CD4-positive, alpha-beta T cell treated with Interleukin-15 for 4 hours (primary cell): Measurements from ENCODE around the gene MPP3.
"Not testable (repeated sequence)": the region's sequence is repeated elsewhere in the genome, so short reads cannot be mapped to it uniquely, and the experiment has no call there.

Experiments
- DNase-seq: peaks from one replicate; pipeline ENCODE4 v3.0.0-alpha.2; 2020; ENCODE audit warnings: low spot score

MPP3 gene

DNA sequence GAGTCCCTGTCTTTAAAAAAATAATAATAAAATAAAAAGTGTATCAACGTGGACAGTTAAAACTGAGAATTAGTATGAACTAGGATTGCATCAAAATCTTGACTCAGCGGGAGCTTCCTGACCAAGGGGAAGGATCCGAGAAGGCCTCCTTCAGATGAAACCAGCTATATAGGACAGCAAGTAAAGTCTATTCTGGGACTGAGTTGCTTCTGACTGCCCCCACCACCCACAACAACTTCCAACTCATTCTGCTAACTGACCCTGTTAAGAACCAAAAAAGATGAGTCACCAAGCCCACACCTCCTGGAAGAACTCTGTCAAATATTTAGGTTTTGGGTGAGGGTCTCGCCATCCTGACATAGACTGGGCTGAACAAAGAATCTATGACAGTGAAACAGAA is 24.9 kb downstream of the MPP3 start:
- DNase-seq: no peak

DNA sequence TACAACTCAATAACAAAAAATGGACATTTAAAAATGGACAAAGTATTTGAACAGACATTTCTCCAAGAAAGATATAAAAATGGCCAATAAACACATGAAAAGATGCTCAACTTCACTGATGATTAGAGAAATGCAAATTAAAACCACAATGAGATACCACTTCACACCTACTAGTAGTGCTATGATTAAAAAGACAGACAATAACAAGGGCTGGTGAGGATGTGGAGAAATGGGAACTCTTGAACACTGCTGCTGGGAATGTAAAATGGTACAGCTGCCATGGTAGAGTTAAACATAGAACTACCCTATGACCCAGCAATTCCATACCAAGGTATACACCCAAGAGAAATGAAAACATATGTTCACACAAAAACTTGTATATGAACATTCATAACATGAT is 27.8 kb downstream of the MPP3 start:
- no peak for DNase-seq

DNA sequence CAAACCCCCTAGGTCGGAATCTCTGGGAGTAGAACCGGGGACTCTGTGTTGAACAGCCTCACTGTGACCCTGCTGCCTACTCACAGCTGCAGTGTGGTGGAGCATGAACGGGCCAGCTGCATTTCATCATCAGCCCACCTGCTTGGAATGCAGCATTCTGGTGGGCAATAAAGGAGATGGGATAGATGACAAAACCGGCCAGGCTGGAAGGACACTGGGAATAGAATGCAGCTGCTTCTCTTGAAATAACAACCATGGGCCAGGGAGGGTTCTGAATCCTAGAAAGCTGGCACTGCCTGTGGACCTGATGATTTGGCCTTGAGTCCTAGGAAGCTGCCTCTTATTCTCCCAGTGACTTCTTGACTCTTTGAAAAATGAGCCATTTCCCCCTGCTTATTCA is 29.2 kb downstream of the MPP3 start:
- DNase-seq: no peak

- DNase-seq: no peak
Observed at GRCh38 chr17:43801844-43802243, 31.1 kb downstream of the MPP3 start.

- DNase-seq: no peak
Observed at GRCh38 chr17:43800736-43801135, 32.2 kb downstream of the MPP3 start.

- no peak for DNase-seq
Observed at GRCh38 chr17:43799047-43799446, 33.9 kb downstream of the MPP3 start.

DNA sequence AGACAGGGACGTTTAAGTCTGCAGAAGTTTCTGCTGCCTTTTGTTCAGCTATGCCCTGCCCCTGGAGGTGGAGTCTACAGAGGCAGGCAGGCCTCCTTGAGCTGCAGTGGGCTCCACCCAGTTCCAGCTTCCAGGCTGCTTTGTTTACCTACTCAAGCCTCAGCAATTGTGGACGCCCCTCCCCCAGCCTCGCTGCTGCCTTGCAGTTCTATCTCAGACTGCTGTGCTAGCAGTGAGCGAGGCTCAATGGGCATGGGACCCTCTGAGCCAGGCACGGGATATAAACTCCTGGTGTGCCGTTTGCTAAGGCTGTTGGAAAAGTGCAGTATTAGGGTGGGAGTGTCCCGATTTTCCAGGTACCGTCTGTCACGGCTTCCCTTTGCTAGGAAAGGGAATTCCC is 34.9 kb downstream of the MPP3 start:
- DNase-seq: not testable (repeated sequence)

GRCh38 chr17:43792668-43793067 is 40.3 kb downstream of the MPP3 start:
- not testable (repeated sequence) for DNase-seq

- no peak for DNase-seq
Observed at GRCh38 chr17:43791589-43791988, 41.4 kb downstream of the MPP3 start.

DNA sequence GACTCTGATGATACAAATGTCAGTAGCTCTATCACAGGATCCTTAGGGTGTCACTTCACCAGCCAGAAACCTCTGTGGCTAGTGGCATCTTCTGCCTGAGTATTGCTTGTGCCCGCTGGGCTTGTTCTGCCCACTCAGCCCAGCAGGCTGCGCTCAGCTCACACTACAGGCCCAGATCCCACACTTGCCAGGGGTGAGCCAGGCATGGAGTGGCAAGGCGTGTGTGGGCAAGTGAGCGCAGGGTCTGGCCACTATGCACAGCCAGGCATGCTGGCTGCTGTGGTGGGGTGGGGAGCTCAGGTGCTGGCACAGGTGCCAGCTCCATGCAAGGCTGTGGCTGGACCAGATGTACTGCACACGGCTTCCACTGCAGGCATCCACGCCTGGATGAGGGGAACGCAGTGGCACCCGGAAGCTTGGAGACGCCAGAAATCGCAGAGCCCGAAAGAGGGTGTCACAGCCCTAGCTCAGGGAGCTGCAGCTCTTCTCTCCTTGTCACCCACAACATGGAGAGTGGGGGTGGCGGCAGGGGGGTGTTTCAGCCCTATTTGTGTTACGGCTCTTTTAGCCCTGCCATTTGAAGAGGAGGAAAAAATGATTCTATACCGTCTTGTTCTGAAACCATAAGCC is 42.5 kb downstream of the MPP3 start:
- DNase-seq: no peak

DNA sequence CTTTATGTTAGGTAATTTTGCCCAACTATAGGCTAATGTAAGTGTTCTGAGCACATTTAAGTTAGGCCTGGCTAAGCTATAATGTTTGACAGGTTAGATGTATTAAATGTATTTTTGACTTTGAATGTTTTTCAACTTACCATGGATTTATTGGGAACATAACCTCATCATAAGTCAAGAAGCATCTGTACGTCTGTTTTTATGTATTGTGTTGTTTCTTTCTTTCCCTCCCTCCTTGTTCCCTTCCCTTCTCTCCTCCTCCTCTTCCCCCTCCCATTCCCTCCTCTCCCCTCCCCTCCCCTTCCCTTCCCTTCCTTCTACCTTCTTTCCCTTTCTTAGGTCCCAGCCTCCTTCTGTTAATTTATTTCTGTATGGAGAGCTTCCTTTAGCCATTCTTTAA is 43.5 kb downstream of the MPP3 start:
- no peak for DNase-seq

DNA sequence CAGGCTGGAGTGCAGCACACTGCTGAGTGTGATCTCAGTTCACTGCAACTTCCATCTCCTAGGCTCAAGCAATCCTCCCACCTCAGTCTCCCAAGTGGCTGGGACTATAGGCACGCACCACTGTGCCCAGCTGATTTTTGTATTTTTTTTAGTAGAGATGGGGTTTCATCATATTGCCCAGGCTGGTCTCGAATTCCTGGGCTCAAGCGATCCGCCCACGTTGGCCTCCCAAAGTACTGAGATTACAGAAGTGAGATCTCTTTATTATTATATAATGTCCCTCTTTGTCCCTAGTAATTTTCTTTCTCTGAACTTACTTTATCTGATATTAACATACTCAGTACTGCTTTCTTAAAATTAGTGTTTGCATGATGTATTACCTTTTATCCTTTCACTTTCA is 44.4 kb downstream of the MPP3 start:
- DNase-seq: no peak

DNA sequence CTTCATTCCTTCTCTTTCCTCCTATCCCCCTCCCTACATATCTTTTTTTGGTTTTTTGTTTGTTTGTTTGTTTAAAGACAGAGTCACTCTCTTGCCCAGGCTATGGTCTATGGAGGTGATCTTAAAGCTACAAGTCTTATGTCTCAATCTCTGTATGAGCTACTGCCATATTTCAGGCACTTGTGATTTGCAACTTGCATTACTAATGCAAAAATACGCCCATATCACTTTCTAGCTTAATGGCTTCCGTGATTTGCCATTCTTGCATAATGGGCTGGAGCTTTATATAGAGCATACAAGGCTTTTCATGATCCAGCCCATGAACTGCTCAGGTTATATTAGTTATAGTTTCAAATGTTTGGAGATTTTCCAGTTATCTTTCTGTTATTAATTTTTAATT is 45.2 kb downstream of the MPP3 start:
- DNase-seq: no peak

DNA sequence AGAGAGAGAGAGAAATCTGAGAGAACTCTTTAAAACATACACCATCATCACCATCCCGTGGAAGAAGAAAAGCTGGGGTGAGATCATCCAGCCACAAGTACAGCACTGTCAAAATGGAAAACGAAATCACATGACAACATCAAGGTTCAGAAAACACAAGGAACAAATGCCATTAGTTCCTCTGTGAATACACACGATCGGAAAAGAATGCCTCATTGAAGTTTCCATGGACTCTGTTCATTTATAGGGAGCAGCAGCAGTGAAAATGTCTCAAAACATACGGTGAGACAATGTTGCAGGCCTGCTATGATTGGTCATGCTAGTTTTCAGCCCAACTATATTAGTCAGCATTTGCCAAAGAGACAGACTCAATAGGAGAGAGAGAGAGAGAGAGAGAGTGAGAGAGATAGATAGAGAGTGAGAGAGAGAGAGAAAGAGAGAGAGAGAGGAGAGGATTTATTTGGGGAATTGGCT is 48.3 kb downstream of the MPP3 start:
- no peak for DNase-seq

DNA sequence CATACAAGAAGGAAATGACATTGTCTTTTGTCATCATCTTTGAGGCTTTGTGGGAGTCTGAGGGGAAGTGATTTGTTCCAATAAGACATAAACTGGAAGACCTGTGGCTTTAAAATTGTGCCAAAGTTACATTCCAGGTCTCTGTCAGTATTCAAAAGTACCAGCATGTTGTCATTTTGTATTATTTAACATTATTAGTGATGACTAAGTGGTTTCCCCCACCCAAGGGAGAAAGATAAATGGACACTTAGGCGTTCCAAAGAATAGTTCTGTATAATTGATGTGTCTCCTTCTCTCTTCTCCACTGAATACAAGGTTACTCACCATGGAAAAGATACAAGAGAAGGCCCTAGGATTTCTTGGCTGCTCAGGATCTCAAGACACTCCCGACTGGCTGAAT is 48.9 kb downstream of the MPP3 start:
- DNase-seq: no peak

DNA sequence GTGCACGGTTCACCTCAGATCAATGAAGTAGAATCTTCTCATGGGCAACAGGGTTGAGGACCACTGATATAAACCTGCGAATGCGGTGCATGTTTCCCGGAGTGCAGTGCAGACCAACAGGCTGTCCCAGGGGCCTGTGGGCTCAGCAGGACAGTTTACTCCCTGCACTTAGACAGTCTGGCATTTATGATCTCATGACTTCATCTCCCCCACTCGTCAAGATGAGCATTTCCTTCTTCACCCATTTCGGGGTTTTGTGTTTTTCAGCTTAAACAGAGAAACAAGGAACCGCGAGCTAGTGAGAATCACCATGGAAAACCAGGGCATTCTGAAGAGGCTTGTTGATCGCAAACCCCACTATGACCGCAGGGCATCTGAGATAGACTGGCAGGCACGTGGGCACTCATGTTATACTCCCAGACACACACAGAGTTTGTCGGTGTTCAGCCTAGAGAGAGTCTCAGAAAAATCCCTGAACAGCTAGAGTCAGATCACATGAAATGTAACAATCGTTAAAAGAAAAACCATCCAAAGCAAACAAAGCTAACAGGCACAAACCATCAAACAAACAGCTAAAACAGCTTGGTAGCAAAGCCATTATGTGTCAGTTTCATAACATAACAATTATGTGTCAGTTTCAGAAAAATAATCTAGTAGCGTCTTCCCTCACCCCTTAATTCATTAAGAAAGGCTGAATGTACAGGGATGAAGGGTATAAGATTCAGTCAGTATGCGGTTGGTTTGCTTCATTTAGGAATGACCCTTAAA is 49.8 kb downstream of the MPP3 start:
- no peak for DNase-seq

GRCh38 chr17:43780135-43780534 is 52.8 kb downstream of the MPP3 start, which contains the start of gene CFAP97D1:
TSS of gene CFAP97D1 (plus strand) at chr17:43780435. CDS start at chr17:43780463, 28 bp downstream.
- no peak for DNase-seq

- no peak for DNase-seq
Observed at GRCh38 chr17:43779145-43780125, 53.5 kb downstream of the MPP3 start.

- DNase-seq: peak; percentile 55
Observed at GRCh38 chr17:43778337-43779144, 54.4 kb downstream of the MPP3 start, which contains the start of gene DUSP3. TSS of gene DUSP3 (minus strand) at chr17:43778977. CDS start at chr17:43778924, 53 bp downstream.

DNA sequence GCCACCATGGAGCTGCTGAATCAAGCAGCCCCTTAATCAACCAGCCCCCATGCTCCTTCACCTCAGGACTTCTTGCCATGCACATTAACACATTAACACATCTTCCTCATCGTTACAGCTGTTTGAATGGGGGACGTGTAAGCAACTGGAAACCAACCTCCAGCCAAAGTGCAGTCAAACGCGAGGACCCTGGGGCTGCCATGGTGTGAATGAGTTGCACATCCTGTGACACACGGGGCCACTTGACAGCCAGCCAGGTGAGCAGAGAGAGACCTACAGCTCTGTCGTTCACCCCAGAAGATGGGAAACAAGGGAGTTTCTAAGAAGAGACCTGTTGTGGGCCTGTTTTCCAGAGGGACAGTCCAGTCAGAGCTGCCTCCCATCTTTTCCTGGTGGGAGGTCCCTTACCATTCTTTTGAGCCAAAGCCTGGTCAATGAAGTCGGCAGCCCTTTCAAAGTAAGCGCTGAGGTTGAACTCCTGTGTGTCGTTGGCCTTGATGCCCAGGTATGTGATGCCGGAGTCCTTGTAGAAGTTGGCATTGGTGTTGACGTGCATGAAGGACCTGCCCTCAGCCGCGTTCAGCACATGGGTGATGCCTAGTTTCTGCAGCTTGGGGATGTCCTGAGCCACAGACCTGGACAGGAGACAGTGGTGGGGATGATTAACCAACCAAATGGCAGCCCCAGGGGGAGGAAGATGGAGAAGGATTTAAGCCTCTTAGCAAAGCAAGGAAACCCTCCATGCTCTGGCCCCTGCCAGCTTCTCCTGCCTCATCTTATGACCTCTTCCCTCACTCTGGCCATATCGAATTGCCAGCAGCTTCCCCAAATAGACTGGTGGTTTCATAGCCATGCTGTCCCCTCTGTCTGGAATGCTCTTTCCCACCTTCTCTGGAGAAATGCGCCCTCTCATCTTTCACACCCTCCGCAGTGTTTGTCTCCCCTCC is 58.4 kb downstream of the MPP3 start:
- DNase-seq: no peak
